MCF 10A (cell line): Measurements from ENCODE around the gene SETBP1. TPM values are rescaled to one million over a fixed set of nuclear protein-coding genes. Genes with fewer than 3 reads are reported as not detected.

ENCODE experiments used
- BruUV-seq: library from RNA; stranded (reverse); fragments of 400-500 nt; replicated peaks from 2 replicates; lab custom pipeline; 2021; lab: Mats Ljungman, UMichigan
- CTCF ChIA-PET: fragments of 300-600 bp; sonication (Branson Sonifier 250); formaldehyde crosslinking; extraction: SDS; loops from one replicate; lab custom pipeline; 2021; ENCODE audit warnings: antibody characterized with exemption, inconsistent platforms; lab: Yijun Ruan, JAX
- POLR2A ChIA-PET: fragments of 300-600, 350-650 bp; sonication (Branson Sonifier 250); formaldehyde crosslinking; extraction: SDS; loops from one replicate; lab custom pipeline; 2020; ENCODE audit warnings: antibody characterized with exemption, inconsistent platforms; lab: Yijun Ruan, JAX
- DNase-seq: peaks from one replicate; pipeline ENCODE4 v3.0.0-alpha.2; 2018; ENCODE audit not compliant: unreplicated experiment
- H3K27ac Mint-ChIP-seq: one replicate; pipeline ENCODE4 v1.8.0; 2022; ENCODE audit warnings: mild to moderate bottlenecking, low read depth, mixed read lengths; ENCODE audit not compliant: unreplicated experiment
- H3K27me3 Mint-ChIP-seq: one replicate; pipeline ENCODE4 v1.8.0; 2022; ENCODE audit warnings: mixed read lengths; ENCODE audit not compliant: insufficient read depth, unreplicated experiment
- H3K36me3 Mint-ChIP-seq: one replicate; pipeline ENCODE4 v1.8.0; 2022; ENCODE audit warnings: mild to moderate bottlenecking, moderate library complexity, mixed read lengths; ENCODE audit not compliant: insufficient read depth, unreplicated experiment
- H3K4me1 Mint-ChIP-seq: one replicate; pipeline ENCODE4 v1.8.0; 2022; ENCODE audit warnings: mixed read lengths; ENCODE audit not compliant: insufficient read depth, unreplicated experiment
- H3K4me3 Mint-ChIP-seq: one replicate; pipeline ENCODE4 v1.8.0; 2022; ENCODE audit warnings: mild to moderate bottlenecking, moderate library complexity, mixed read lengths; ENCODE audit not compliant: unreplicated experiment
- H3K9me3 Mint-ChIP-seq: one replicate; pipeline ENCODE4 v1.8.0; 2022; ENCODE audit warnings: mixed read lengths; ENCODE audit not compliant: unreplicated experiment
- CTCF ChIP-seq: fragments of 200-600 bp; IDR thresholded peaks from one replicate; pipeline ENCODE4 v1.8.0; 2022; ENCODE audit warnings: antibody characterized with exemption, mild to moderate bottlenecking; ENCODE audit not compliant: unreplicated experiment
- intact Hi-C: fragments of 100-400 bp; cut with micrococcal nuclease; formaldehyde crosslinking; loops from 2 replicates; pipeline ENCODE4 v1.14.1; 2022
- total RNA-seq: library from RNA; stranded (reverse); gene quantifications from 2 replicates; pipeline ENCODE4 v1.2.3, GENCODE V29; 2022

Gene SETBP1
- total RNA-seq, 1 experiment from 2014 or later = 4.8 TPM

DNA sequence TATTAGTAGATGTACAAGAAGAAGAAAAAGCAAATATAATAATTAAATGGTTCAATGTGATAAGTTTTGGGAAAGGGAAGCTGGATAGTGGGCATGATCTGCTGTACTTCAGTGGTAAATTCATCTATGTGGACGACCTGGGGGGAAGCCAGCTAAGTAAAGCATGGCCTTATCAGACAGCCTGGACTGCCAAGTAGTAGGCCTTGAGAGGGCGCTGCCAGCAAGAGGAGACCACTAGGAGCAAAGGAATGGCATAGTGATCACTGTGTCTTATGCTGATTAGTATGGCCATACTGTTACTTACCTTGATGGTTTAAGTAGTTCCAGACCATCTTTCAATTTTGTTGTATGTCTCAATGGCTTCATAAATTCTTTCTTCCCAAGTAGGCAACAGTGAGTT is 287.6 kb downstream of the SETBP1 start:
- no peaks in the 10 kb centered on the region for H3K4me1 Mint-ChIP-seq
- TF ChIP-seq CTCF = no peak
- DNase-seq = no peak
- H3K27me3 Mint-ChIP-seq = no peaks in the 10 kb centered on the region
- intact Hi-C loops = no loop called here
- no peaks in the 10 kb centered on the region for H3K36me3 Mint-ChIP-seq
- no peak overlapping the region for H3K27ac Mint-ChIP-seq
- ChIA-PET CTCF (interaction anchor here (1.9 kb wide), 1 partner anchor 11 kb away, joined by 4 read pairs; no protein-coding TSS in a partner anchor), POLR2A (interaction anchor here (1.1 kb wide), 1 partner anchor 11 kb away, joined by 5 read pairs; no protein-coding TSS in a partner anchor)
- no TSS peak for BruUV-seq
- no peak overlapping the region for H3K4me3 Mint-ChIP-seq
- H3K9me3 Mint-ChIP-seq = no peaks in the 10 kb centered on the region

- Mint-ChIP-seq H3K4me1 (no peaks in the 10 kb centered on the region), H3K9me3 (no peaks in the 10 kb centered on the region), H3K4me3 (no peak overlapping the region), H3K27ac (no peak overlapping the region), H3K27me3 (no peaks in the 10 kb centered on the region), H3K36me3 (no peaks in the 10 kb centered on the region)
- no TSS peak for BruUV-seq
- no peak for DNase-seq
- no peak for TF ChIP-seq CTCF
- CTCF ChIA-PET = no interaction called here
- POLR2A ChIA-PET = interaction anchor here (1.1 kb wide), 1 partner anchor 12 kb away, joined by 5 read pairs; no protein-coding TSS in a partner anchor
- intact Hi-C loops = no loop called here
Measured at GRCh38 chr18:44969214-44969795, 288.6 kb downstream of the SETBP1 start.

DNA sequence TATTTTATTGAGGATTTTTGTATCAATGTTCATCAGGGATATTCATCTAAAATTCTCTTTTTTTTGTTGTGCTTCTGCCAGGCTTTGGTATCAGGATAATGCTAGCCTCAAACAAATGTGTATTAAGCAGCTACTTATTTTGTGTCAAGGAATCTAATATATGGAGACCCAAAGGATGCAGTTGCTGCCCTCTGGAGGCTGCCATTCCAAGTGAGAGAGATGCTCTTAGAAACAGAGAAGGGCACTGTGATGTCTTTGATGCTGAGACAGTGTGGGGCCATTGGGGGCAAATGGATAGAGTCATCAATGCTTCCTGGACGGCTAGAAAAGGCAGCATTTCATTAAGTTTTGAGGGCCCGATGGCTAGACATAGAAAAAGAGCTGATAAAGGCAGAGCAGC is 292.6 kb downstream of the SETBP1 start:
- H3K4me1 Mint-ChIP-seq = no peaks in the 10 kb centered on the region

More for the DNA sequence above, 292.6 kb downstream of the SETBP1 start:
- Mint-ChIP-seq H3K27me3 (no peaks in the 10 kb centered on the region), H3K4me3 (no peak overlapping the region), H3K9me3 (no peaks in the 10 kb centered on the region), H3K27ac (no peak overlapping the region), H3K36me3 (no peaks in the 10 kb centered on the region)
- no TSS peak for BruUV-seq
- DNase-seq = peak; percentile 22
- intact Hi-C loops = loop anchor here (1.0 kb wide), 1 partner anchor 239 kb away; no protein-coding TSS in a partner anchor
- CTCF ChIA-PET = interaction anchor here (0.5 to 2.4 kb wide), 8 partner anchors 20 to 294 kb away, joined by 3 to 6 read pairs (median 4); no protein-coding TSS in a partner anchor
- no peak for TF ChIP-seq CTCF
- POLR2A ChIA-PET = interaction anchor here (0.9 kb wide), 1 partner anchor 13 kb away, joined by 3 read pairs; no protein-coding TSS in a partner anchor
